Measurements from ENCODE around the gene FNBP1.
"Not testable (repeated sequence)": the region's sequence is repeated elsewhere in the genome, so short reads cannot be mapped to it uniquely, and the experiment has no call there.

FNBP1 gene

GRCh38 chr9:130043654-130044623 lies 950 bp upstream of the FNBP1 start:
- DNase-seq: peak; percentile 22

- peak; percentile 3 for DNase-seq
These were observed 544 bp downstream of the FNBP1 start for GRCh38 chr9:130042406-130042884.

- DNase-seq: no peak
These were observed 1.2 kb downstream of the FNBP1 start for GRCh38 chr9:130041648-130042405.

- no peak for DNase-seq
These were observed 1.9 kb downstream of the FNBP1 start for GRCh38 chr9:130040984-130041647.

- no peak for DNase-seq
These were observed 3.4 kb downstream of the FNBP1 start for GRCh38 chr9:130039528-130040147.

GRCh38 chr9:130036099-130036498 lies 6.9 kb downstream of the FNBP1 start:
- no peak for DNase-seq

- DNase-seq: no peak
These were observed 8.4 kb downstream of the FNBP1 start for GRCh38 chr9:130034570-130034969.

GRCh38 chr9:130030651-130031127 lies 12.3 kb downstream of the FNBP1 start:
- no peak for DNase-seq

GRCh38 chr9:130029223-130029973 lies 13.6 kb downstream of the FNBP1 start:
- no peak for DNase-seq

GRCh38 chr9:130028493-130029222 lies 14.3 kb downstream of the FNBP1 start:
- no peak for DNase-seq

GRCh38 chr9:130027533-130028365 lies 15.2 kb downstream of the FNBP1 start:
- no peak for DNase-seq

GRCh38 chr9:130026583-130027340 lies 16.2 kb downstream of the FNBP1 start:
- DNase-seq: no peak

GRCh38 chr9:130024597-130024994 lies 18.4 kb downstream of the FNBP1 start:
- no peak for DNase-seq

- no peak for DNase-seq
These were observed 18.9 kb downstream of the FNBP1 start for GRCh38 chr9:130023994-130024596.

- no peak for DNase-seq
These were observed 19.7 kb downstream of the FNBP1 start for GRCh38 chr9:130023144-130023787.

GRCh38 chr9:130022566-130023143 lies 20.3 kb downstream of the FNBP1 start:
- no peak for DNase-seq

- DNase-seq: not testable (repeated sequence)
These were observed 21.1 kb downstream of the FNBP1 start for GRCh38 chr9:130021842-130022241.

GRCh38 chr9:130021123-130021522 lies 21.9 kb downstream of the FNBP1 start:
- DNase-seq: no peak

All from NCI-H774 (cell line).